ENCODE data around the gene INTS11.

The INTS11 gene

DNA sequence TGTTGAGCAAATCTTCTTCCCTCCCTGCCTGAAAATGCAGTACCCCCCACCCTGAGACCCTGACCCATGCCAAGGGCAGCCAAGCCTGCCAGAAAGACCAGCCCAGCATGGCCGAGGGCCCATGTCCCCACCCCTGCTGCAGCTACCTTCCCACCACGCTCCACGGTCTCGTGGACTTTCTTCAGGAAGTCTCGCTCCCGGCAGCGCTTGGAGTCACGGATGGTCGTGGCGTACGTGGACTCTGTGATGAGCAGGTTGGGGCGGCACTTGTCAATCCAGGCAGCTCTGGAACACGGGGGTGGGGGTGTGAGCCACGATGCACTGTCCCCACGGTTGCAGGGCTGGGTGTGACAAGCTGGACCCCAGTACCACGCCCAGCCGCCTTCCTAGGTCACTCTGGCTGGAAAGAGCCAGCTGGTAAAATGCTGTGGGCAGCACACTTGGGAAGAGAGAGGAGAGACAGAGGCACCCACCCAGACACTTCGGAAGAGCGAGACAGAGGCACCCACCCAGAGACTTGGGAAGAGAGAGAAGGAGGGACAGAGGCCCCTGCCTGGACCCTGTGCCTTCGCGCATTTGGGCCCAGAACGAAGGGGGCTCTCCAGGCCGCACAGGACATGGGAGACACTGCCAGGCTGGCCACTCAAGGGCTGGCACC lies 9.7 kb downstream of the INTS11 start:
- H3K4me2 ChIP-seq (ENCODE audit: low read length): no peak overlapping the region
- H3K79me2 ChIP-seq: no peaks in the 10 kb centered on the region
- no peaks in the 10 kb centered on the region for H3K4me1 ChIP-seq
- H2AFZ ChIP-seq: no peak overlapping the region
- H3K27ac ChIP-seq: no peak overlapping the region
- H3K36me3 ChIP-seq (ENCODE audit: control insufficient read depth, insufficient read depth, low read length): no peaks in the 10 kb centered on the region
- TF ChIP-seq, protein P1, sequence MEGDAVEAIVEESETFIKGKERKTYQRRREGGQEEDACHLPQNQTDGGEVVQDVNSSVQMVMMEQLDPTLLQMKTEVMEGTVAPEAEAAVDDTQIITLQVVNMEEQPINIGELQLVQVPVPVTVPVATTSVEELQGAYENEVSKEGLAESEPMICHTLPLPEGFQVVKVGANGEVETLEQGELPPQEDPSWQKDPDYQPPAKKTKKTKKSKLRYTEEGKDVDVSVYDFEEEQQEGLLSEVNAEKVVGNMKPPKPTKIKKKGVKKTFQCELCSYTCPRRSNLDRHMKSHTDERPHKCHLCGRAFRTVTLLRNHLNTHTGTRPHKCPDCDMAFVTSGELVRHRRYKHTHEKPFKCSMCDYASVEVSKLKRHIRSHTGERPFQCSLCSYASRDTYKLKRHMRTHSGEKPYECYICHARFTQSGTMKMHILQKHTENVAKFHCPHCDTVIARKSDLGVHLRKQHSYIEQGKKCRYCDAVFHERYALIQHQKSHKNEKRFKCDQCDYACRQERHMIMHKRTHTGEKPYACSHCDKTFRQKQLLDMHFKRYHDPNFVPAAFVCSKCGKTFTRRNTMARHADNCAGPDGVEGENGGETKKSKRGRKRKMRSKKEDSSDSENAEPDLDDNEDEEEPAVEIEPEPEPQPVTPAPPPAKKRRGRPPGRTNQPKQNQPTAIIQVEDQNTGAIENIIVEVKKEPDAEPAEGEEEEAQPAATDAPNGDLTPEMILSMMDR (IDR thresholded peaks at IDR 0.05): no peak
- no peaks in the 10 kb centered on the region for H3K27me3 ChIP-seq (ENCODE audit: control insufficient read depth, insufficient read depth, low read length)
- no peak overlapping the region for H3K4me3 ChIP-seq (ENCODE audit: low read depth, low read length)
- H3K9ac ChIP-seq: no peak overlapping the region
- H3K9me3 ChIP-seq (ENCODE audit: control insufficient read depth, low read length): no peaks in the 10 kb centered on the region

DNA sequence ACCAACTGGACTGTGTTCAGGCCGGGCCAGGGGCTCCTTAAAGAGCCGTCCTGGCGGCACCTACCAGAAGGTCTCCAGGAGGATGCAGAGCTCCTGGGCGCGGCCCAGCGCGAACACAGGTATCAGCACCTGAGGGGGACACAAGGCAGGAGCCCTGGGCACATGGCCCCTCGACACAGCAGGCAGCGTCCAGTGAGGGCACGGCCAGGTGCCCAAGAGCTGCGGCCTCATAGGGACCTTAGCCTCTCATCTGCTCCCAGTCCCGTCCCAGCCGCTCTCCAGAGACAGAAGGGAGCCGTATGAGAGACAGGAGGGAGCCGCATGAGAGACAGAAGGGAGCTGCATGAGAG lies 10.2 kb downstream of the INTS11 start:
- Histone ChIP-seq H3K79me2 (no peaks in the 10 kb centered on the region), H3K4me2 (ENCODE audit: low read length) (no peak overlapping the region), H3K9me3 (ENCODE audit: control insufficient read depth, low read length) (no peaks in the 10 kb centered on the region), H3K27ac (no peak overlapping the region), H3K9ac (no peak overlapping the region), H2AFZ (no peak overlapping the region), H3K27me3 (ENCODE audit: control insufficient read depth, insufficient read depth, low read length) (no peaks in the 10 kb centered on the region), H3K4me3 (ENCODE audit: low read depth, low read length) (no peak overlapping the region), H3K4me1 (no peaks in the 10 kb centered on the region), H3K36me3 (ENCODE audit: control insufficient read depth, insufficient read depth, low read length) (no peaks in the 10 kb centered on the region)
- TF ChIP-seq, protein P1 (IDR thresholded peaks at IDR 0.05): no peak

DNA sequence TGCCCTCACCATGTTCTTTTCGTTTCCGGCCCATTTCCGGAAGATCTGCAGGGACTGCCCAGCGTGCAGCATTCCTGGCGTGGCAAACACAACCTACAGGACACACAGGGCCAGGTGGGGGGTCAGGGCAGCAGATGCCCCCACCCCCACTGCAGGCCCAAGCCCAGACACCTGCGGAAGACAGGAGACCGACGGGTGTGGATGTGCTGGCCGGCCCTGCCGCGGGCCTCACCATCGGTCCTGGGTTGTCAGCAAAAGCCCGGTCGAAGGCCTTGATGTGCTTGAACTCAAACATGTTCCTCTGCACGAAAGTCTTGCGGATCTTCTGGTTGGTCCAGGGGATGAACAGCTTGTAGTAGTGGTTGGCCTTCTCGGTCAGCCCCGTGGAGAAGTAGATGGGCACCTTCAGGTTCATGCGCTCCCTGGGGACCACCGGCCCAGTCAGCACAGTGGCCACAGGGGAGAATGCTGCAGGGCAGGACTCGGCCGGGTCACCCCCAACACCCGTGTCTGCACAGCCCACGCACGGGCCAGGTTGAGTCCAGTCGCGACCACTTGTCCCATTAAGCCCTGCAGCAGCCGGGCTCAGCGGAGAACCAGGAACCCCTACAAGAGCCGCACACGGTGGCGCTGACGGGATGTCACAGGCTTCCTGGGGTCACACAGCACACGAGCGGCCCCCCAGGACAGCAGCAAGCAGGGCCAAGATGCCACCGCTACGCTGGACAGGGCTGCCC lies 10.8 kb downstream of the INTS11 start:
- Histone ChIP-seq H3K27ac (no peak overlapping the region), H3K4me1 (no peaks in the 10 kb centered on the region), H3K4me2 (ENCODE audit: low read length) (no peak overlapping the region), H3K4me3 (ENCODE audit: low read depth, low read length) (no peak overlapping the region), H3K9me3 (ENCODE audit: control insufficient read depth, low read length) (no peaks in the 10 kb centered on the region), H3K27me3 (ENCODE audit: control insufficient read depth, insufficient read depth, low read length) (no peaks in the 10 kb centered on the region), H3K36me3 (ENCODE audit: control insufficient read depth, insufficient read depth, low read length) (no peaks in the 10 kb centered on the region), H2AFZ (no peak overlapping the region), H3K9ac (no peak overlapping the region), H3K79me2 (no peaks in the 10 kb centered on the region)
- TF ChIP-seq, protein P1 (IDR thresholded peaks at IDR 0.05): no peak

DNA sequence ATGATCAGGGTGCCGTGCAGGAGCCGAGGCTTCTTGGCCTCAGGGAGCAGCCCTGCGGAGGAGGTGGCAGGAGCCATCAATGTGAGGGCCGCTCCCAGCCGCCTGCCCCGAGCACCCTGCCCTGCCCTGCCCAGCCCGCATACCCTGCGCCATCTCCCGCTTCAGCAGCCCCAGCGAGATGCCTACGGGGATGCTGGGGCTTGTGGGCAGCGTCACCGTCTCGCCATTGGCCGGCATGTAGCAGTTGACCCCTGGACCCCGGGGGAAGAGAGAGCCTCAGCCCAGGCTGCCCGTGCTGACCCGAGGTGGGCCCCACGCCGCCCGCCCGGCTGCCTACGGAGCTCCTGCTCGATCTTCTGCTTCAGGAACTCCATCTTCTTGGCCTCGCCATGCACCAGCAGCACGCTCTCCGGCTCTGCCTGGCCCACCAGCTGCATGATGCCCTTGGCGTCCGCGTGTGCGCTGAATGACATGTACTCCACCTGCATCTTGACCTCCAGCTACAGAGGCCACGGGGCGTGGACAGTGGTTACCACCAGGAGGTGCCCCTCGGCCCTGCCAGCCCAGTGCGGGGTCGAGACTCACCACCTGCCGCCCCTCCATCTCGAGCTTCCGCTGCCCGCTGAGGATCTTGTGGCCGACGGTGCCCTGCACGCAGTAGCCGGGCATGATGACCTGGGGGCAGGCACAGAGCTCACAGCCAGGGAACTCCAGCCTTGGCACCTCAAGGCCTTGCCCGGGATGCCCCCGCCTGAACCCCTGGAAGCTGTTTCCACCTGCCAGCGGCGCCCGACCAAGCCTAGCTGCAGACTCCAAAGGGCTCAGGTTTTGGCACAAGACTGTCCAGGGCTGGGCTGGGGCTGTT lies 11.8 kb downstream of the INTS11 start:
- no peak overlapping the region for H3K9ac ChIP-seq
- H3K4me2 ChIP-seq (ENCODE audit: low read length): no peak overlapping the region
- H3K36me3 ChIP-seq (ENCODE audit: control insufficient read depth, insufficient read depth, low read length): no peaks in the 10 kb centered on the region
- no peak overlapping the region for H2AFZ ChIP-seq
- no peaks in the 10 kb centered on the region for H3K79me2 ChIP-seq
- H3K9me3 ChIP-seq (ENCODE audit: control insufficient read depth, low read length): no peaks in the 10 kb centered on the region
- H3K27ac ChIP-seq: no peak overlapping the region
- H3K27me3 ChIP-seq (ENCODE audit: control insufficient read depth, insufficient read depth, low read length): no peaks in the 10 kb centered on the region
- TF ChIP-seq, protein P1 (IDR thresholded peaks at IDR 0.05): no peak
- no peaks in the 10 kb centered on the region for H3K4me1 ChIP-seq
- no peak overlapping the region for H3K4me3 ChIP-seq (ENCODE audit: low read depth, low read length)

Data from parathyroid adenoma (tissue), 2 donors.